ENCODE data around the gene HIVEP3.

HIVEP3 gene

GRCh38 chr1:41480204-41481108 is 438.3 kb downstream of the HIVEP3 start:
- no peak for TF ChIP-seq CTCF (IDR thresholded peaks at IDR 0.05; ENCODE audit: low read depth, low read length)
- no peak overlapping the region for H3K4me3 ChIP-seq (ENCODE audit: low read depth, low read length)

- no peak for TF ChIP-seq CTCF (IDR thresholded peaks at IDR 0.05; ENCODE audit: low read depth, low read length)
- H3K4me3 ChIP-seq (ENCODE audit: low read depth, low read length) = no peak overlapping the region
These were observed 438.9 kb downstream of the HIVEP3 start for GRCh38 chr1:41479808-41480160.

- H3K4me3 ChIP-seq (ENCODE audit: low read depth, low read length) = no peak overlapping the region
- no peak for TF ChIP-seq CTCF (IDR thresholded peaks at IDR 0.05; ENCODE audit: low read depth, low read length)
These were observed 439.5 kb downstream of the HIVEP3 start for GRCh38 chr1:41479000-41479807.

GRCh38 chr1:41478118-41478748 is 440.5 kb downstream of the HIVEP3 start:
- no peak overlapping the region for H3K4me3 ChIP-seq (ENCODE audit: low read depth, low read length)
- TF ChIP-seq CTCF (IDR thresholded peaks at IDR 0.05; ENCODE audit: low read depth, low read length) = no peak

GRCh38 chr1:41476807-41477361 is 441.8 kb downstream of the HIVEP3 start:
- H3K4me3 ChIP-seq (ENCODE audit: low read depth, low read length) = no peak overlapping the region
- TF ChIP-seq CTCF (IDR thresholded peaks at IDR 0.05; ENCODE audit: low read depth, low read length) = no peak

- H3K4me3 ChIP-seq (ENCODE audit: low read depth, low read length) = no peak overlapping the region
- TF ChIP-seq CTCF (IDR thresholded peaks at IDR 0.05; ENCODE audit: low read depth, low read length) = no peak
These were observed 442.7 kb downstream of the HIVEP3 start for GRCh38 chr1:41475859-41476567.

All from WI38 (cell line).